ENCODE results near the gene CLCN4. TPM values are rescaled to one million over a fixed set of nuclear protein-coding genes. Genes with fewer than 3 reads are reported as not detected.

CLCN4 gene
- total RNA-seq, 1 experiment from 2014 or later, result 3.6 TPM

DNA sequence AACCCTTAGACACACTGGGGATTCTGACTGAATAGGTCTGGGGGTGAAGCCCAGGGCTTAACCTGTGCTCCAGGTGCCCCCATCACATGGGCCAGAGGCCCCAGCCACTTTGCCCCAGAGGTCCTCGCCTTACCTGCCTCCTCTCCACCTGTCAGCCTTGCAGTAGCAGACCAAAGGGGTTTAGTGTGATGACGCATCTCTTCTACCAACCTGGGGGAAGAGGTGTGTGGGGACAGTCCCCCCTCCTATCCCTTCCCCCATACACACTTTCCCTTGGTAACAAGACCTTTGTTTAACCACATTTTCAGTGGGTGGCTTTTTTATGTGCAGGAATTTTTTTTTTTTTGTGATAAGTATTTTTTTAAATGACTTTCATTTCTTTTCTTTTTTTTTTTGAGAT lies 6.3 kb downstream of the CLCN4 start:
- no peak for DNase-seq (ENCODE audit: low spot score)
- in situ Hi-C loops (cut with HindIII; ENCODE audit: low sequenced_read_pairs), result no loop called here

GRCh38 chrX:10164879-10165278 lies 8.1 kb downstream of the CLCN4 start:
- no peak for DNase-seq (ENCODE audit: low spot score)
- in situ Hi-C loops (cut with HindIII; ENCODE audit: low sequenced_read_pairs), result no loop called here

DNA sequence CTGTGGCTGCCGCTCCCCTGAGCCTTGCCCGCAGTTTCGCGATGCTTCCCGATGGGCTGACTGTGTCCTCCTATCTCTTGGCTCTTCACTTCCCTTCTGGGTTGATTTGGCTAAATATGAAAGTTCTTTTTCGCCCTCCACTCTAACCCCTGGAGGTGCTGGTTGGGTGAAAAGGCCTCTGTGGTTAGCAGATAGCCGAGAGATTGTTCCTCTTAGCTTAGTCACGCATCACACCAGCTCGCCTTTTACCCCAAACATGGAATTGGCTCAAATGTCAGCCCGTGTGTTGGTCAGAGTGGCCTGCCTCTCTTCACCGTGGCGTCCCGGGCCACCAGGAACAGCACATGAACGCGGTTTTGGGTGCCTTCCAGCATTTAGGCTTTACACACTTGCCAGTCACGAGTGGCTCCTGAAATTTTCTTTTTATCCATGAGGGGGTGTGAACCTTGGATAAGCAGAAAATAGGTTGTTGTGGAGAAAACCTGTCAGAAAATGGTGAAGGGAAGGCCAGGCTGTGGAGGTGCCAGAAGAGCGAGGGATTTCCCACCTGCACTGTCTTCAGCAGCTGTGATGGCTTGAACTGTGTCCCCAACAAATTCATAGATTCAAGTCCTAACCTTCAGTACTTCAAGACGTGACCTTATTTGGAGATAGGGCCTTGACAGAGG lies 8.9 kb downstream of the CLCN4 start:
- in situ Hi-C loops (cut with HindIII; ENCODE audit: low sequenced_read_pairs), result no loop called here
- DNase-seq (ENCODE audit: low spot score), result no peak

GRCh38 chrX:10166248-10166716 lies 9.5 kb downstream of the CLCN4 start:
- in situ Hi-C loops (cut with HindIII; ENCODE audit: low sequenced_read_pairs), result no loop called here
- no peak for DNase-seq (ENCODE audit: low spot score)

DNA sequence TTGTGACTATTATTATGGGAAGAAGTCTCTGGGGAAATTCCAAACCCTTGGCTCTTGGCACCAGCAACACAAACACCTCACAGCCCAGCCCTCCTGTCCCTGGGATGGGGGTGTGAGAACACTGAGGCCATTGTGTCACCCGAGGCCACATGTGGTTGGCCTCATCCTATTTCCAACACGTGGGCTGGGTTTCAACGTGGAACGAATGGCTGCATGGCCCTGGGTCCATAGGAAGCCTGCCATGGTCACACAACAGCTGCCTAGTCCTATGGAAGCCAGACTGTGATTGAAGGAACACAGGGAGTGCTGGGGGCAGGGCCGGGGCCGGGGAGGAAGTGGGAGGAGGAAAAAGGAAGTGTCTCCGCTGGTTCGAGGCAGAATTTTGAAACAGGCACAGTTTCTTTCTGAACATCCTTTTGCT lies 10.0 kb downstream of the CLCN4 start:
- no peak for DNase-seq (ENCODE audit: low spot score)
- in situ Hi-C loops (cut with HindIII; ENCODE audit: low sequenced_read_pairs), result no loop called here

- DNase-seq (ENCODE audit: low spot score), result no peak
- in situ Hi-C loops (cut with HindIII; ENCODE audit: low sequenced_read_pairs), result no loop called here
These were observed 10.8 kb downstream of the CLCN4 start for GRCh38 chrX:10167573-10167972.

DNA sequence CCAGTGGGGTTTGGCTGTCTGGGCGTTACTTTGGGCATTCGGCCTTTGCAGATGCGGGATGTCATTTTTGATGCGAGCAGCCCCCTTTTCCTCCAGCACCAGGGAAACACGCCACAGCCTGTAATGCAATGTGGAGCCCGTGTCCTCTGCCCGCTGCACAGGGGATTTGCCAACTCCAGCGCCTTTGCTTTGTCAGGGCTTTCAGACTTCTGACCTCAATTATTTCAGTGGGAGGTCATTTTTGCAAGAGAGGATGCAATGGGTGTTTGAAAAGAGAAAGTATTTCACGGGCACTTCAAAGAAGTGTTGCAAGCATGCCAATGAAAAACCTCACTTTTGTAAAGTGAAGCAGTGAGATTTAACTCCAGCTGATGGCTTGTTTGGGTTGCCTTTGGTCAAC lies 11.5 kb downstream of the CLCN4 start:
- in situ Hi-C loops (cut with HindIII; ENCODE audit: low sequenced_read_pairs), result no loop called here
- no peak for DNase-seq (ENCODE audit: low spot score)

GRCh38 chrX:10169175-10169574 lies 12.4 kb downstream of the CLCN4 start:
- in situ Hi-C loops (cut with HindIII; ENCODE audit: low sequenced_read_pairs), result no loop called here

DNA sequence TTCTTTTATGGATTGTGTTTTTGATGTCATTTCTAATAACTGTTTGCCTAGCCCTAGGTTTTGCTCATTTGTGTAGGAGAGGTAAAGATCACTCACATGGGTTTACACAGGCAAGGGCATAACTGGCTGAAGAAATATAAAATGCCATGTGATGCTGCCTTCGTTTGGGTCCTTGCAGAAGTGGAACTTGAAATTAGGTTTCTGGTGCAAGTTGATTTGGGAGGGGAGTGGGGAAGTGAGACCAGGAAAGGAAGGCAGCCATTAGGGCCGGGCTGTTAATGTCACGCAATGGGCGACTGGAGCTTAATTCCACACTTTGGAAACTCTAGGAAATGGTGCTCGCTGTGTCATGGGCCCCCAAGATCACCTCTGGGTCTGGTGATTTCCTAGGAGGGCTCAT lies 14.5 kb downstream of the CLCN4 start:
- no peak for DNase-seq (ENCODE audit: low spot score)
- in situ Hi-C loops (cut with HindIII; ENCODE audit: low sequenced_read_pairs), result no loop called here

More at GRCh38 chrX:10169175-10169574, 12.4 kb downstream of the CLCN4 start:
- DNase-seq (ENCODE audit: low spot score), result peak; percentile 2

GRCh38 chrX:10172877-10173276 lies 16.1 kb downstream of the CLCN4 start:
- in situ Hi-C loops (cut with HindIII; ENCODE audit: low sequenced_read_pairs), result no loop called here
- DNase-seq (ENCODE audit: low spot score), result no peak

- in situ Hi-C loops (cut with HindIII; ENCODE audit: low sequenced_read_pairs), result no loop called here
- DNase-seq (ENCODE audit: low spot score), result peak; percentile 70
These were observed 16.6 kb downstream of the CLCN4 start for GRCh38 chrX:10173331-10173900.

GRCh38 chrX:10174051-10174450 lies 17.3 kb downstream of the CLCN4 start:
- in situ Hi-C loops (cut with HindIII; ENCODE audit: low sequenced_read_pairs), result no loop called here

GRCh38 chrX:10174810-10175209 lies 18.0 kb downstream of the CLCN4 start:
- in situ Hi-C loops (cut with HindIII; ENCODE audit: low sequenced_read_pairs), result no loop called here
- no peak for DNase-seq (ENCODE audit: low spot score)

More at GRCh38 chrX:10174051-10174450, 17.3 kb downstream of the CLCN4 start:
- no peak for DNase-seq (ENCODE audit: low spot score)

GRCh38 chrX:10175319-10175871 lies 18.6 kb downstream of the CLCN4 start:
- DNase-seq (ENCODE audit: low spot score), result no peak

DNA sequence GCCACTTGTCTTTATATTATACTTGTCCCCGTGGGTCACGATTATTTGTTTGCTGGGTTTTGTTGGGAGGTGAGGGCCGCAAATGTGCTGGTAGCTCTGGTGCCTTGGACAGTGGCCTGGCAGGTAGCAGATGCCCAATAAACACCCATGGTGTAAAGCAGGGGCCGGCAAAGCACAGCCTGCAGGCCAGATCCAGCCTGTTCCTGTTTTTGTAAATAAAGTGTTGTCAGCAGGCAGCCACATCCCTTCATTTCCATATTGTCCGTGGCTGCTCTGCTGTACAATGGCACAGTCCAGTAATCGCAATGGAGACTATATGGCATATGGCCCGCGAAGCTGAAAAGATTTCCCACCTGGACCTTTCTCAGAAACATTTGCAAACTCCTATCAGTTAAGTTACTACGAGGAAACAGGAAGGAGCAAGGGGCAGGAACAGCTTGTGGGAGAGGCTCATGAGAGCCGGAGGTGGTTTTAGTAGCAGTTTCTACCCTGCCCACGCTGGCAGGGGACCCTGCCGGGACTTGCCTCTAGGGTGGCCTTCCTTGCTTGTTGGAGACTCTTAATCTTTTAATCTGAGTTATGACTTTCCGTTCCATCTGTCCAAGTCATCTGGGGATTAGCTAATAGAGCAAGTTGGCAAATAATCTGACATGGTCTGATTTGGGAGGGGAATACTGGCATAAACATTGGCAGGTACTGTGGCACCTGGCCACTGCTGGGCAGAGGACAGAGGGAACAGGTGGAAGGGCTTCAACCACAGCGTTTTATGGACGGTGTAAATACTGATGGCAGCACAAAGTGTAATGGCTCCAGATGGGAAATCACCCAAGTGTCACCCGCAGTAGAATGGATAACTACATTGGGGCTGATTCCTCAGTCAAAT lies 19.6 kb downstream of the CLCN4 start:
- peak; percentile 73 for DNase-seq (ENCODE audit: low spot score)
- in situ Hi-C loops (cut with HindIII; ENCODE audit: low sequenced_read_pairs), result no loop called here

More at GRCh38 chrX:10175319-10175871, 18.6 kb downstream of the CLCN4 start:
- in situ Hi-C loops (cut with HindIII; ENCODE audit: low sequenced_read_pairs), result no loop called here

DNA sequence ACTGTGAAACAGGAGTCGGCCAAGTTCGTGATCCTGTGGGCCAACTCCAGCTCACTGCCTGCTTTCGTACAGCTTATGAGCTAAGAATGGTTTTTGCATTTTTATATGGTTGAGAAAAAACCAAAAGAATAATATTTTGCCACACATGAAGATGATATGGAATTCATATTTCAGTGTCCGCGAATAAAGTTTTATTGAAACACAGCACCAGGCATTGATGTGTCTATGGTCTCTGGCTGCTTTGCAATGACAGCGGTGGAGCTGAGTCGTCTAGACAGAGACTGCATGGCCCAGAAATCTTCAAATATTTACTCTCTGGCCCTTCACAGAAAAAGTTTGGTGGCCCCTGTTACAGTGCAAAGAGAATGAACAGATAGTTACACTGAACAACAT lies 20.2 kb downstream of the CLCN4 start:
- DNase-seq (ENCODE audit: low spot score), result no peak
- in situ Hi-C loops (cut with HindIII; ENCODE audit: low sequenced_read_pairs), result no loop called here

DNA sequence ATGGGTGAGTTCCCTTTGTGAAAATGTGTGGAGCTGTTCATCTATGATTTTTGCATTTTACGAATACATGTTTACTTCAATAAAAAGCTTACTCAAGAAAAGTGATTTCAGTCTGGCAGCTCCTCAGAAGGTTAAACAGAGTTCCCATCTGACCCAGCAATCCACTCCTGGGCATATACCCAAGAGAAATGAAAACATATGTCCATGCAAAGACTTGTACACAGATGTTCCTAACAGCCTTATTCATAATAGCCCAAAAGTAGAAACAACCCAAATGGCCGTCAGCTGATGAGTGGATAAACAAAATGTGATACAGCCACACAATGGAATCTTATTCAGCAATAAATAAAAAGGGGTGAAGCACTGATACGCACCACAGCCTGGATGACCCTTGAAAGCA lies 20.8 kb downstream of the CLCN4 start:
- in situ Hi-C loops (cut with HindIII; ENCODE audit: low sequenced_read_pairs), result no loop called here
- no peak for DNase-seq (ENCODE audit: low spot score)

DNA sequence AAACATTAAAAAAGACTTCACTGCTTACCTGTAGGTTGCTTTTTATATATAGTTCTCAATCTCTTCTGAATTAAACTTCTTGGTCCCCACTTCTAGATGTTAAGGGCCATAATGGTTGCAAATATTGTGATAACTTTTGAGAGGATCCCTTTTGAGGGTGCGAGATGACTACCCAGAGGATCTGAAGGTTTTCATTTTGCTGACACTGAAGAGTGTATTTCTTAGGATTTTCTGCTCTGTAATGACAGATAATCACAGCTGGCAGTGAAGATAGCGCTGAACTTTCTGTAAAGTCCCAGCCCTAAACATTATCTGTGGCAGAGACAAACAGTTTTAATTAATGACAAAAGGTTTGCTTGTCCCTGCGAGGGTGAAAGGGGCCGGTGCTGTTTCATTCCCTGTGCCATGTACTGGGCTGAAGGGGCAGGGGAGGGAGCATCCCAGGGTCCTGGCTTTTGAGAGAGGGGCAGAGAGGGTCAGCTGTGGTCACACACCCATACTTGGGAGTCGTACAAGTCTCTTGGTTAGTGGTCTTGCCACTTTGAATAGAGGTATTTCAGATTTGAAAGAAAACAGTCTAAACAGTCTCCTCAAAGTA lies 22.2 kb downstream of the CLCN4 start:
- in situ Hi-C loops (cut with HindIII; ENCODE audit: low sequenced_read_pairs), result no loop called here
- DNase-seq (ENCODE audit: low spot score), result no peak

- DNase-seq (ENCODE audit: low spot score), result no peak
- in situ Hi-C loops (cut with HindIII; ENCODE audit: low sequenced_read_pairs), result no loop called here
These were observed 27.0 kb downstream of the CLCN4 start for GRCh38 chrX:10183760-10184159.
